Trophoblast cell (in vitro differentiated cells and primary cell): Measurements from ENCODE around the gene ACACB.

Source experiments
- DNase-seq, 2 donors: peaks; one replicate each; pipeline ENCODE4 v3.0.0-alpha.2; 2016
- H2AFZ ChIP-seq: 2 replicates; pipeline ENCODE4 v1.6.1; 2013; ENCODE audit warnings: low read length, moderate library complexity, mild to moderate bottlenecking; ENCODE audit not compliant: insufficient read depth, poor library complexity
- H2AK5ac ChIP-seq: 2 replicates; pipeline ENCODE4 v1.6.1; 2013; ENCODE audit warnings: mild to moderate bottlenecking, low read length
- H2BK120ac ChIP-seq: 2 replicates; pipeline ENCODE4 v1.6.1; 2013; ENCODE audit warnings: low read length, mild to moderate bottlenecking, moderate library complexity; ENCODE audit not compliant: insufficient read depth, poor library complexity
- H2BK12ac ChIP-seq: 2 replicates; pipeline ENCODE4 v1.6.1; 2013; ENCODE audit warnings: mild to moderate bottlenecking, low read length, moderate library complexity
- H2BK5ac ChIP-seq: 2 replicates; pipeline ENCODE4 v1.6.1; 2013; ENCODE audit warnings: low read length, low read depth, moderate library complexity, mild to moderate bottlenecking; ENCODE audit not compliant: poor library complexity
- H3K14ac ChIP-seq: 2 replicates; pipeline ENCODE4 v1.6.1; 2013; ENCODE audit warnings: mild to moderate bottlenecking, low read length
- H3K18ac ChIP-seq: 2 replicates; pipeline ENCODE4 v1.6.1; 2013; ENCODE audit warnings: mild to moderate bottlenecking, low read length
- H3K23ac ChIP-seq: 2 replicates; pipeline ENCODE4 v1.6.1; 2013; ENCODE audit warnings: low read length
- H3K27ac ChIP-seq: 2 replicates; pipeline ENCODE4 v1.5.1; 2013; ENCODE audit warnings: low read depth, mild to moderate bottlenecking, inconsistent platforms, low read length, moderate library complexity
- H3K27me3 ChIP-seq: 2 replicates; pipeline ENCODE4 v1.6.1; 2013; ENCODE audit warnings: inconsistent platforms, mild to moderate bottlenecking, low read length, moderate library complexity; ENCODE audit not compliant: insufficient read depth
- H3K36me3 ChIP-seq, 2 experiments: 1 replicate in 1 of 2; 2 replicates in 1 of 2; pipeline ENCODE4 v1.6.1; 2013; ENCODE audit warnings: low read length in 2 of 2, mild to moderate bottlenecking in 2 of 2, moderate library complexity in 1 of 2; ENCODE audit not compliant: insufficient read depth in 2 of 2, control insufficient read depth in 1 of 2
- H3K4ac ChIP-seq: 2 replicates; pipeline ENCODE4 v1.6.1; 2013; ENCODE audit warnings: low read depth, mild to moderate bottlenecking, low read length, moderate library complexity
- H3K4me1 ChIP-seq, 2 experiments: 1 replicate in 1 of 2; 2 replicates in 1 of 2; pipeline ENCODE4 v1.6.1; 2013; ENCODE audit warnings: low read length in 2 of 2, mild to moderate bottlenecking in 2 of 2, moderate library complexity in 1 of 2; ENCODE audit not compliant: insufficient read depth in 2 of 2, control insufficient read depth in 1 of 2
- H3K4me2 ChIP-seq: 2 replicates; pipeline ENCODE4 v1.6.1; 2013; ENCODE audit warnings: inconsistent platforms, mild to moderate bottlenecking, low read length, moderate library complexity
- H3K4me3 ChIP-seq: 2 replicates; pipeline ENCODE4 v1.5.1; 2013; ENCODE audit warnings: mild to moderate bottlenecking, low read depth, low read length, inconsistent platforms
- H3K79me1 ChIP-seq: one replicate; pipeline ENCODE4 v1.6.1; 2013; ENCODE audit warnings: low read length
- H3K79me2 ChIP-seq: 2 replicates; pipeline ENCODE4 v1.6.1; 2013; ENCODE audit warnings: low read length, mild to moderate bottlenecking; ENCODE audit not compliant: control insufficient read depth, insufficient read depth, poor library complexity
- H3K9ac ChIP-seq: 2 replicates; pipeline ENCODE4 v1.6.1; 2013; ENCODE audit warnings: mild to moderate bottlenecking, low read length
- H3K9me3 ChIP-seq: 2 replicates; pipeline ENCODE4 v1.6.1; 2013; ENCODE audit warnings: low read depth, mild to moderate bottlenecking, control low read depth, inconsistent platforms, low read length; ENCODE audit not compliant: insufficient read depth
- H4K12ac ChIP-seq: 2 replicates; pipeline ENCODE4 v1.6.1; 2013; ENCODE audit warnings: low read depth, mild to moderate bottlenecking, low read length, moderate library complexity
- H4K8ac ChIP-seq: 2 replicates; pipeline ENCODE4 v1.6.1; 2013; ENCODE audit warnings: low read depth, mild to moderate bottlenecking, low read length, moderate library complexity
- H4K91ac ChIP-seq: one replicate; pipeline ENCODE4 v1.6.1; 2013; ENCODE audit warnings: low read depth, mild to moderate bottlenecking, low read length, moderate library complexity
- WGBS: extraction: QIAGEN DNeasy Blood & Tissue Kit; methylation state at CpG from one replicate; pipeline ENCODE4 v1.1.7; 2013; ENCODE audit warnings: missing lambda C conversion rate; ENCODE audit not compliant: insufficient read length, insufficient coverage; ENCODE audit errors: extremely low coverage; 5-methylcytosine and 5-hydroxymethylcytosine counted together

ACACB gene

GRCh38 chr12:109258607-109259544 is 142.5 kb downstream of the ACACB start:
- no peak overlapping the region for H3K4me3 ChIP-seq
- H3K27ac ChIP-seq: no peak overlapping the region
- no peak overlapping the region for H3K4ac ChIP-seq
- H3K23ac ChIP-seq: no peak overlapping the region
- H3K36me3 ChIP-seq: no peaks in the 10 kb centered on the region
- no peak overlapping the region for H3K4me2 ChIP-seq
- no peak for DNase-seq
- H2BK12ac ChIP-seq: no peak overlapping the region
- no peaks in the 10 kb centered on the region for H3K79me2 ChIP-seq
- no peak overlapping the region for H2BK120ac ChIP-seq
- no peak overlapping the region for H3K18ac ChIP-seq
- WGBS: no CpG with 5 or more reads among the region's 16 CpGs
- no peaks in the 10 kb centered on the region for H3K4me1 ChIP-seq
- no peak overlapping the region for H2AK5ac ChIP-seq
- H2BK5ac ChIP-seq: no peak overlapping the region
- no peak overlapping the region for H4K12ac ChIP-seq
- H3K9me3 ChIP-seq: peaks cover 3% of the 10 kb centered on the region
- no peak overlapping the region for H3K14ac ChIP-seq
- H3K27me3 ChIP-seq: no peaks in the 10 kb centered on the region
- H3K9ac ChIP-seq: no peak overlapping the region
- no peak overlapping the region for H4K91ac ChIP-seq
- no peak overlapping the region for H2AFZ ChIP-seq
- H4K8ac ChIP-seq: no peak overlapping the region
- no peaks in the 10 kb centered on the region for H3K79me1 ChIP-seq

- no peaks in the 10 kb centered on the region for H3K79me2 ChIP-seq
- H3K27ac ChIP-seq: no peak overlapping the region
- no peak overlapping the region for H4K91ac ChIP-seq
- H3K27me3 ChIP-seq: no peaks in the 10 kb centered on the region
- no peak overlapping the region for H3K18ac ChIP-seq
- no peak overlapping the region for H2BK12ac ChIP-seq
- no peak overlapping the region for H2AFZ ChIP-seq
- no peak overlapping the region for H3K9ac ChIP-seq
- DNase-seq: no peak
- no peak overlapping the region for H4K8ac ChIP-seq
- H3K36me3 ChIP-seq: no peaks in the 10 kb centered on the region
- no peak overlapping the region for H4K12ac ChIP-seq
- H3K9me3 ChIP-seq: no peaks in the 10 kb centered on the region
- no CpG with 5 or more reads among the region's 1 CpG for WGBS
- H2AK5ac ChIP-seq: no peak overlapping the region
- H3K79me1 ChIP-seq: no peaks in the 10 kb centered on the region
- H3K4me1 ChIP-seq: no peaks in the 10 kb centered on the region
- no peak overlapping the region for H3K4me3 ChIP-seq
- no peak overlapping the region for H3K4me2 ChIP-seq
- H3K14ac ChIP-seq: no peak overlapping the region
- no peak overlapping the region for H2BK120ac ChIP-seq
- no peak overlapping the region for H2BK5ac ChIP-seq
- no peak overlapping the region for H3K4ac ChIP-seq
- H3K23ac ChIP-seq: no peak overlapping the region
Observed at GRCh38 chr12:109259545-109259895, 143.1 kb downstream of the ACACB start.

- Histone ChIP-seq H3K27ac (no peak overlapping the region), H4K91ac (no peak overlapping the region), H3K79me1 (no peaks in the 10 kb centered on the region), H2AFZ (no peak overlapping the region), H3K9ac (no peak overlapping the region), H4K8ac (no peak overlapping the region), H3K4me1 (no peaks in the 10 kb centered on the region), H3K23ac (no peak overlapping the region), H3K4me3 (no peak overlapping the region), H3K36me3 (no peaks in the 10 kb centered on the region), H3K9me3 (no peaks in the 10 kb centered on the region), H2BK120ac (no peak overlapping the region), H3K27me3 (no peaks in the 10 kb centered on the region), H3K18ac (no peak overlapping the region), H3K4ac (no peak overlapping the region), H2BK12ac (no peak overlapping the region), H3K79me2 (no peaks in the 10 kb centered on the region), H3K4me2 (no peak overlapping the region), H2BK5ac (no peak overlapping the region), H2AK5ac (no peak overlapping the region), H3K14ac (no peak overlapping the region), H4K12ac (no peak overlapping the region)
- no peak for DNase-seq
- WGBS: no CpG with 5 or more reads among the region's 1 CpG
Observed at GRCh38 chr12:109261087-109261486, 144.7 kb downstream of the ACACB start.

- Histone ChIP-seq H3K36me3 (no peaks in the 10 kb centered on the region), H3K4me1 (no peaks in the 10 kb centered on the region), H3K9me3 (no peaks in the 10 kb centered on the region), H3K79me2 (no peaks in the 10 kb centered on the region), H3K18ac (no peak overlapping the region), H3K79me1 (no peaks in the 10 kb centered on the region), H3K23ac (no peak overlapping the region), H3K27ac (no peak overlapping the region), H3K4me3 (no peak overlapping the region), H3K27me3 (no peaks in the 10 kb centered on the region), H2AK5ac (no peak overlapping the region), H2BK12ac (no peak overlapping the region), H2BK120ac (no peak overlapping the region), H2BK5ac (no peak overlapping the region), H3K4me2 (no peak overlapping the region), H4K12ac (no peak overlapping the region), H3K9ac (no peak overlapping the region), H4K91ac (no peak overlapping the region), H4K8ac (no peak overlapping the region), H2AFZ (no peak overlapping the region), H3K14ac (no peak overlapping the region), H3K4ac (no peak overlapping the region)
- DNase-seq: no peak
- no CpG with 5 or more reads among the region's 2 CpGs for WGBS
Observed at GRCh38 chr12:109261939-109262338, 145.6 kb downstream of the ACACB start.
